GM19438 (cell line): Measurements from ENCODE around the gene EFS.

Source experiments
- ATAC-seq: cut with Tn5 transposase; IDR thresholded peaks from one replicate; pipeline ENCODE4 v1.9.1; 2021; ENCODE audit warnings: low read depth; ENCODE audit not compliant: unreplicated experiment

EFS gene, protein sequence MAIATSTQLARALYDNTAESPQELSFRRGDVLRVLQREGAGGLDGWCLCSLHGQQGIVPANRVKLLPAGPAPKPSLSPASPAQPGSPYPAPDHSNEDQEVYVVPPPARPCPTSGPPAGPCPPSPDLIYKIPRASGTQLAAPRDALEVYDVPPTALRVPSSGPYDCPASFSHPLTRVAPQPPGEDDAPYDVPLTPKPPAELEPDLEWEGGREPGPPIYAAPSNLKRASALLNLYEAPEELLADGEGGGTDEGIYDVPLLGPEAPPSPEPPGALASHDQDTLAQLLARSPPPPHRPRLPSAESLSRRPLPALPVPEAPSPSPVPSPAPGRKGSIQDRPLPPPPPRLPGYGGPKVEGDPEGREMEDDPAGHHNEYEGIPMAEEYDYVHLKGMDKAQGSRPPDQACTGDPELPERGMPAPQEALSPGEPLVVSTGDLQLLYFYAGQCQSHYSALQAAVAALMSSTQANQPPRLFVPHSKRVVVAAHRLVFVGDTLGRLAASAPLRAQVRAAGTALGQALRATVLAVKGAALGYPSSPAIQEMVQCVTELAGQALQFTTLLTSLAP

DNA sequence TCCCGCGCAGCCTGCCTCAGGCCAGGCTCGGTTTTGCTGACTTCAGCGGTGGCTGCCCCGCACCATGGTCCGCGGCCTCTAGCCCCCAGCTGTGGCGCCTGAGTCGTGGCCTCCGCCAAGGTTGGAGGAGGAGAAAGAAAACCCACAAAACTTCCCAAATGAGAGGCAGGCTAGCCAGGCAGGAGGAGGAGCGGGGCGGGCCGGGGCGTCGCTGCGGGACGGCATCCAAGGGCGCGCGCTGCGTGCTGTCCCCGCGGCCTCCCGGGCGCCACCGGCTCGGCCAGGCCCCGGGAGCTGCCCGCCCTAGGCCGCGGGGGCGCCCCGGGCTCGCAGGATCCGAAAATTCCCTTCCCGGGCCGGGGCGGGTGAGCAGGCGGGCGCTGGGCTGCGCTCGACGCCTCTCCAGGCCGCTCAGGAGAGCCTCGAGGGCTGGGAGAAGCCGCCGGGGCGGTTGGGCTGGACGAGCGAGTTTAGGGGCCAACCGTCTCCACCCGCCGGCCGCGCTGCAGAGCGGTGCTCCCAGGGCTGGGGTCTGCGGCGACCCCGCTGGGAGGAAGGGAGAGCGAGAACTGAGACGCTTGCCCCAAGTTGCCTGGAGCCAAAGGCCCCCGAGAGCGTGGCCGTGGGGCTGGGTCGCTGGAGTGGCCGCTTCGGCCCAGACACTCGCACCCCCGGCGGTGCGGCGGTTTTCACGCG lies at the start of gene EFS:
TSS of gene EFS (minus strand) at position 137 of the 696 bp plus-strand sequence. CDS start 147 bp downstream, outside the sequence.
- ATAC-seq: no peak

DNA sequence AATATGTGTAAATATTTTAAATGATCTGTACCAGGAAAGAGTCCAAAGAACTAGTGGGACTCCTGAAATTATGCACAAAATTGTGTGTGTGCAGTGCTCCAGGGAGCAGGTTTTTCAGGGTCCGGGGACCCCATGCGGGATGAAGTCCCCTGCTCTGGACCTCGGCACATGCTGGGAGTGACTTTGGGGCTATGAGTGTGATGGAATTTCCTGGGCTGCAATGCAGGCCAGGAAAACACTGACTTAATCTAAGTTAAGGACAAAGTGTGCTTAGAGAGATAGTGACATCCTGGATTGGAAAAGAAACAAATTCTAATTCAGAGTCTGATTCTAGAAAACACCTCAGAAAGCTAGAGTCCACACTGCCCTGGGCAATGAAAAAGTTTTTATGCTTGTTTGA lies 49.3 kb upstream of the EFS start:
- ATAC-seq: no peak

GRCh38 chr14:23413681-23414080 lies 48.7 kb upstream of the EFS start:
- no peak for ATAC-seq

- no peak for ATAC-seq
Measured at GRCh38 chr14:23411563-23412525, 46.9 kb upstream of the EFS start.

GRCh38 chr14:23409966-23410635 lies 45.1 kb upstream of the EFS start:
- no peak for ATAC-seq

- ATAC-seq: no peak
Measured at GRCh38 chr14:23409475-23409874, 44.5 kb upstream of the EFS start.

- ATAC-seq: no peak
Measured at GRCh38 chr14:23408307-23408630, 43.3 kb upstream of the EFS start.

DNA sequence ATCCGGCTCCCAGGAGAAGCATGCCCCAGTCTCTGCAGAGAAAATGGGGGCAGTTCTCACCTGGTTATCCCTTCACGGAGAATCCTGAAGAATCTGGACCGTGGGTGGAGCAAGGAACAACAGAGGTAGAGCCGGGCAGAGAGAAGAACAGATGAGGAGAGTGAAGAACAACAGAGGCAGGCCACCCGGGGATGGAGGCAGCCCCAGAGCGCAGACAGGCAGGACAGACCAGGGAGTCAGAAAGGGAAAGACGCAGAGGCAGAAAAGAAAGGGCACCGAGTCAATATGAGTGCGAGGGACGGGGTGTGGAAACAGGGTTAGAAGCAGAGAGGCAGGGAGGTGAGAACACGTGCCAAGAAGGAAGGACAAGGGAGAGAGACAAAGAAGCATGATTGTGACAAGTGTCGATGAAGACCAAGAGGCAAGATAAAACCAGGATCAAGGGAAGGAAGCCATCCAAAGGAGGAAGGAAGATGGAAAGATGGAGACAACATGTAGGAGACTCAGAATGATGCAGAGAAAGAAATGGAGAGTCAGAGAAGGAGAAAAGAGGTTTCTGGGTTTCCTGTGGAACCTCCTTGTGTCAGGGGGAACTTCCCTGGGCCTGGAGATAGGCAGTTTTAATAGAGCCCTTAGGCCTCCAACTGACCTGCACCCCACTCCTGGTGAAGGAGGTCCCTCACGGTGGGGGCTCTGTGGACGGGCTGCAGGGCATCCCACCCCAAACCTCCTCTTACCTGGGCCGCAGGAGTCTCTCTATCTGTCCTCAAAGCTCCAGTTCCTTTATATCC lies 42.7 kb upstream of the EFS start, which contains the start of gene MYH6:
TSS of gene MYH6 (minus strand) at position 758 of the 791 bp plus-strand sequence. CDS start 1,050 bp downstream, outside the sequence.
- ATAC-seq: no peak

DNA sequence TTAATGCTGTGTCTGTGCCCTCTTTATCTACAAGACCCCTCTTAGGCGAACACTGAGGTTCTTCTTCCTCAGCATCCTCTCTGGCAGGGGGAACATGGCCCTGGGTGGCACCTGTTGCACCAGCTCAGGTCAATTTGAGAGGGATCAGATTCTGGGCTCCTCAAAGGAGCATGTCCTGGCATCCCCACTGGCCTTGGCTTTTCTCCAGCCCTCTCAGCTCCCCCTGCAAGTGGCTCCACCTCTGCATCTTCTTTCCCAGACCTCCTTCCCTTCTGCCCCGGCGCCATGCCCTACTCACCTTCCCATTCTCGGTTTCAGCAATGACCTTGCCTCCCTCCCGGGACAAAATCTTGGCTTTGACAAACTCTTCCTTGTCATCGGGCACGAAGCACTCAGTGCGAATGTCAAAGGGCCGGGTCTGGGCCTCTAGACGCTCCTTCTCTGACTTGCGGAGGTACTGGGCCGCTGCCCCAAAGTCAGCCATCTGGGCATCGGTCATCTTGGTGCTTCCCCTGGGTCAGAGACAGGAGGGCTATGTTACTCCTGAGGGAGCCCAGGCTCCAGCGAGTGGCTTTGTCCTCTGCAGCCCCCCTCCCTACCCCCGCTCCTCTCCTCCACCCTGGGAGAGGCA lies 41.9 kb upstream of the EFS start:
- ATAC-seq: no peak

DNA sequence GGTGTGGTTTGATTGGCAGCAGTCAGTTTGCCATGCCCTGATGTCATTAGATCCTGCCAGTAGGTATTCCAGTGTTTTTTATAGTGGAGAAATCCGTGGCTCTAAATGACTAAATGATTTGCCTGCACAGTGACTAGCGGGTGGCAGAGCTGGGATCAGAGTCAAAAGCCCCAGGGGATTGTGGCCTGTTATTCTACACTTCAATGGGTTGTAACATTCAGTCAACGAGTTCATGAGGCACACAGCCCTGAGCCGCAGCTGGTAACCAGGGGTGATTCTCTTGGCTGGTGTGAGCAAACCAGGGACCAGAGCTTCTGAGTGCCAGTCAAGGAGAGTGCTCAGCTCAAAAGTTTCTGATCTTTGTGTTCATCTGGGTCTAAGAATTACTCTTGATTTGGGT lies 41.3 kb upstream of the EFS start:
- no peak for ATAC-seq

- ATAC-seq: no peak
Measured at GRCh38 chr14:23405516-23406025, 40.6 kb upstream of the EFS start.

GRCh38 chr14:23405096-23405495 lies 40.1 kb upstream of the EFS start:
- no peak for ATAC-seq

DNA sequence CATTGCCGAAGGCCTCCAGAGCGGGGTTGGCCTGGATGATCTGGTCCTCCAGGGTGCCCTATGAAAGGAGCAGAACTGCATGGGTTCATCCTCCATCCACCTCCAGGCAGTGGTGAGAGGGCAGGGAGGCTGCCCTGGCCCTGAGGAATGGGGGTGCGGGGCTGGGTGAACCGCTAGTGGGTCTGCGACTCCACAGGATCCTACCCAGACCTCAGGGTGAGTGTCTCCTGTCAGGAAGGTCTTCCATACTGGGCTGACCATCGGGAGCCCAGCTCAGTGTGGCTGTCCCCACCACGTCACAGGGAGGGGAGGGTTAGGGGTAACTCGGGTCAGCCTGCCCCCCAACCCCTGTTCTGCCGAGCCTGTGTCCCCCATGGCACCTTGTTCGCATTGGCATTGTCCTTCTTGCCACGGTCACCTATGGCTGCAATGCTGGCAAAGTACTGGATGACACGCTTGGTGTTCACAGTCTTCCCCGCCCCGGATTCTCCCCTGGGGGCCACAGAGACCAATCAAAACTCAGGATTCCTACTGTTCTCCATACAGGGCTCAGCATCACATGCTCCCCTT lies 39.4 kb upstream of the EFS start:
- ATAC-seq: no peak

GRCh38 chr14:23403908-23404307 lies 38.9 kb upstream of the EFS start:
- ATAC-seq: no peak

DNA sequence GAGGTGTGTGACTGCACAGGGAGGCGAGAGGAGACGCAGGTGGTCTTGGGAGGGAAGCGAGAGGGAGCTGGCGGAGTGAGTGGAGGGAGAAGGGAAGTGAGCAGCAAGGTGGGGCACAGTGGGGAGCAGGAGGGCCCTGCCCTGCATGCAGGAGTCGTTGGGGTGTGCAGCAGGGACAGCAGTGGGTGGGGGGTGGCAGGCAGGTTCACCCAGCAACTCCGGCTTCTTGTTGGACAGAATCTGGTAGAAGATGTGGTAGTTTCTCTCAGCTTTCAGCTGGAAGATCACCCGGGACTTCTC lies 38.1 kb upstream of the EFS start:
- no peak for ATAC-seq

GRCh38 chr14:23402296-23403138 lies 37.5 kb upstream of the EFS start:
- no peak for ATAC-seq

DNA sequence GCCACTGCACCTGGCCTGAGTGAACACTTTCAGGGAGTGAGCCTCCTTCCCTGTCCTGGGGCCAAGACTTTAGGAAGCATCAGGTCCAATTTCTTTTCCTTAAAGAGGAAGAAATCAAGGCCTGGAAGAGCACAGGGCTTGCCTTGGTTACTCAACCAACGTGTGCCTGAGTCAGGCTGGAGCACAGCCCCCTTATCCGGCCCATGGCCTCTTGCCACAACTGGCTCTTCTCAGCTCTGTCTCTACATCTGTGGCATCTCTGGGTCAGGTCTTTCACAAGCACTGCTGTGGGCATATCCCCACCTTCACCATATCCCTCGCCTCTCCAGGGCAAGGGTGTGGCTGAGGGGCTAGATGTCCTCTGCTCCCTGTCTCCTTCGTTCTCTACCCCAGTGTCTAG lies 36.3 kb upstream of the EFS start:
- no peak for ATAC-seq
